GM18505 (cell line): Measurements from ENCODE around the gene ABCD4.
"Not testable (repeated sequence)": the region's sequence is repeated elsewhere in the genome, so short reads cannot be mapped to it uniquely, and the experiment has no call there.

Source experiments
- ATAC-seq: cut with Tn5 transposase; IDR thresholded peaks from one replicate; pipeline ENCODE4 v1.9.1; 2021; ENCODE audit not compliant: unreplicated experiment
- POLR2A ChIP-seq: IDR thresholded peaks from 4 replicates; pipeline ENCODE4 v1.6.1; 2011; ENCODE audit warnings: borderline replicate concordance; ENCODE audit not compliant: insufficient read depth, insufficient read length; ENCODE audit errors: extremely low read depth

The ABCD4 gene

DNA sequence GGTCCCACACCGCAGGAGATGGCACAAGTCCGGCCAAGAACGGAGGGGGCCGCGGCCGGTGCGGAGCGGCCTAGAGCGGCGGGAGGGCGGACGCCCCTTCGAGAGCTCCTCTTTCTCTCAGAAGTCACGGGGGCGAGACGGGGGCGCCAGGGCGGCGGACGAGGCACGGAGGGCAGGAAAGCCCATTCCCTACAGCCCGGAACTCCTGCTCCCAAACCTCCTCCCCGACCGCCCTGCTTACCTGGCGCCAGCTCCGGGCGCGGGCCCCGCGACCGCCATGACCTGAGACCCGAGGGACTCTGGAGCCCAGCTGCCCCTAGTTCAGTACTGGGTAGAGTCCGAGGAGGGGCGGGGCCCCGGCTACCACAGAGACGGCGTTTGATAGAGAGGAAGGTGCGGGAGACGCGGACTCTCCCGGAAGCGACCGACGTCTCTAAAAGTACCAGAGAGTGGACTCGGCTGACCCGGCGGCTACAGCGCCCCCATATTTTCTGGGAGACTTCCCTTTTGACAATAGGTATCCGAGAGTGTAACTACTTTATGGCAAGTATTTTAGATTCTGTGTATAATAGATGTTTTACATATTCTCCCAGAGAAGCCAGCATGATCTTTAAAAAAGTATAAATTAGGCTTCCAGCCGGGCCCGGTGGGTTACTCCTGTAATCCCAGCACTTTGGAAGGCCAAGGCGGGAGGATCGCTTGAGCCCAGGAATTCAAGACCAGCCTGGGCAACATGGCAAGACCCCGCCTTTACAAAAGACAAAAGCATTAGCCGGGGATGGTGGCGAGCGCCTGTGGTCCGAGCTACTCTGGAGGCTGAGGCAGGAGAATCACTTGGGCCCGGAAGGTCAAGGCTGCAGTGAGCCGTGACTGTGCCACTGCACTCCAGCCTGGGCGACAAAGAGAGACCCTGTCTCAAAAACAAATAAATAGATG, at the start of gene ABCD4:
TSS of gene ABCD4 (minus strand) at position 301 of the 936 bp plus-strand sequence. CDS start at position 279, 22 bp downstream.
- ATAC-seq: peak; percentile 93
- TF ChIP-seq POLR2A: peak; percentile 93

- no peak for TF ChIP-seq POLR2A
- ATAC-seq: no peak
Observed at GRCh38 chr14:74350928-74351323, 48.2 kb upstream of the ABCD4 start.

- ATAC-seq: no peak
- TF ChIP-seq POLR2A: no peak
Observed at GRCh38 chr14:74350211-74350927, 47.6 kb upstream of the ABCD4 start.

GRCh38 chr14:74349757-74350156, 47.0 kb upstream of the ABCD4 start:
- no peak for ATAC-seq

GRCh38 chr14:74348735-74349463, 46.2 kb upstream of the ABCD4 start:
- TF ChIP-seq POLR2A: no peak
- ATAC-seq: no peak

More at GRCh38 chr14:74349757-74350156, 47.0 kb upstream of the ABCD4 start:
- TF ChIP-seq POLR2A: no peak

GRCh38 chr14:74348241-74348734, 45.6 kb upstream of the ABCD4 start, which contains the start of gene VRTN:
VRTN (plus strand) TSS chr14:74348471; CDS start chr14:74356784, 8,313 bp downstream.
- no peak for TF ChIP-seq POLR2A
- ATAC-seq: no peak

DNA sequence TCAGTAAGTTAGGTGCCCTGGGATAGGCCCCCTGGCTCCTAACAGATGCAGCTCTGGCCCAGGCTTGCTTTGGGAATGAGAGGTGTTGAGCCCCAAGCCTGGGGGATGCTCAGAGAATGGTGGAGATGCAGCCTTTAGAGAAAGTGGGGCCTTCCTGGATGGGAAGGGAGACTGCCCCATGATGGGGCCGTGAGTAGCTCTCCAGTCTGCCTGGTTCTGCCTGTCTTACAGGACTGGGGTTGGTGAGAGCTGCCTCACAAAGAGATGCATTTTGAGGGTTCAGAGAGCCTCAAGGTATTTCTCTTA, 45.0 kb upstream of the ABCD4 start:
- ATAC-seq: no peak
- no peak for TF ChIP-seq POLR2A

DNA sequence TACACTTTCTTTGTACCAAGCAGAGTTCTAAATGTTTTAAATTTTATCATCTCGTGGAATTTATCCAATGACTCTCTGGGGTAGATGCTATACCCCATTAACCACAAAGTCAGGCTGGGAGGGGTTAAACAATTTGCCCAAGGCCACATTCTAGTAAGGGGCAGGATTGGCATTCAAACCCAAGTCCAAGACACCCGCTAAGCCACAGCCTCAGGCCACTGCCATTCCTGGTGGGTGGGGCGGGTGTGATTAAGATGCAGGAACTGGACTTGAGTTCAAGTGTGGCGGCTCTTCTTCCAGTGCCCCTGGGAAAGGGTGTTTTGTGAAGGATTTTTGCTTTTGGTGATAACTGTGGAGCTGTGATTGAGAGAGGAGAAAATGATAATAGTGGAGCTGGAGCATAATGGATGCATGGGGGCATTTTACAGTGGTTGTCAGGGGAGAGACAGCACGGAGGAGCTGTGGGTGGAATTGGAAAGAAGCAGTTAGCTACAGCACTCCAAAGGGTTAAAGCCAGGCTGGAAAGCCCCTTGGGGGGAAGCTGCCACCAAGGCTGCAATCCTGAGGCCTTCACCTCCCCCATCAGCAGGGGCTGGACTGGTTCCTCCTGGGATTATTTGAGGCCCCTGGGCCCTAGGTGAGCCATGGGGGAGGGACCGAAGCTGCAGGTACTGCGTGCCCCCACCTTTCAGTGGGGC, 44.5 kb upstream of the ABCD4 start:
- no peak for TF ChIP-seq POLR2A
- ATAC-seq: no peak

- ATAC-seq: no peak
- TF ChIP-seq POLR2A: no peak
Observed at GRCh38 chr14:74346341-74346740, 43.6 kb upstream of the ABCD4 start.

GRCh38 chr14:74333909-74334308, 31.2 kb upstream of the ABCD4 start:
- no peak for ATAC-seq
- no peak for TF ChIP-seq POLR2A

DNA sequence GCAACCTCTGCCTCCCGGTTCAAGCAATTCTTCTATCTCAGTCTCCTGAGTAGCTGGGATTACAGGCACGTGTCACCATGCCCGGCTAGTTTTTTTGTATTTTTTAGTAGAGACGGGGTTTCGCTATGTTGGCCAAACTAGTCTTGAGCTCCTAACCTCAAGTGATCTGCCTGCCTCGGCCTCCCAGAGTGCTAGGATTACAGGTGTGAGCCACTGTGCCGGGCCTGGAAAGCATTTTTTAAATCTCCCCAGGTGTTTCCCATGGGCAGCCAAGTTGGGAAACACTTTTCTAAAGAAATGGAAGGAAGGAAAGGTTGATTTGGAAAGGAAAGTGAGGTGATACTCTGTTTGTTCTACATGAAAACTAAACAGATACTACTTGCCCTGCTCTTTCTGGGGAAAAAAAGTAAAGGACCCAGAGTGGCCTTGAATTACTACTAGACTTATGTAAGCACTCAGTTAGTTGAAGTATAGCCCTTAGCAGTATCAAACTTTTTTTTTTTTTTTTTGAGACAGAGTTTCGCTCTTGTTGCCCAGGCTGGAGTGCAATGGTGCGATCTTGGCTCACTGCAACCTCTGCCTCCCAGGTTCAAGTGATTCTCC, 27.3 kb upstream of the ABCD4 start:
- ATAC-seq: not testable (repeated sequence)

DNA sequence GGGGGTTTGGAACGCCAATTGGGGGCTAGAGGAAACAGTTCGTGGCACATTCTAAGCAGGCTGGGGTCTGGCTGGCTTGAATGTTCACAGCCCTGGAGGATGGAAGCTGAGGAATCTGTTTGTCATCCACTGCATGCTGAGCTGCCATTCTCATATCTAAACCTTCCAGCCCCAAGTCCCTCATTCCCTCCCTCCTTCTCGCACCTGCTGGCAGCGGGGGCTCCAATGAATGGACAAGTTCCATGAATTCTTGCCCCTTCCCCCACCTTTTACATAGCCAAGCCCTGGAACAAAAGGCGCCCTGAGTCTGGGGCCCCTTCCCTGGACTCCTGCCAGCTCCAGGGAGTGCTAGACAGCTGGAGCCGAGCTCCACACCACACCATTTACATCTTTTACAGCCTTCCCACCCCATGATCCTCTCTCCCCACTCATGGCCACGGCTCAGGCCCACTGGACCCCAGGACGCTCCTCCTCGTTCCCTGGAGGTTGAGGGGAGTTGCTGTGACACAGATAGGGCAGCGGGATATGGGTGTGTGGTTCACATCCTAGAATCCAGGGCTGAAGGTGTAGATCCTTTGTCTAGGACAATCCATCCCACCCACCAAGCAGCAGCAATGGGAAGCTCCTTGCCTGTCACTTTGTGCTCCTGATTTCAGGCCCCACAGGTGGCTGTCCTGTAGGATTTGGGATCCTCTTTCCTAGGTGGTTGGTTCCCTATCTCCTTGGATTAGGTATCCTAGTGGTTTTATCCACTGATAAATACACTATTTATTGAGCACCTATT, 23.8 kb upstream of the ABCD4 start:
- no peak for ATAC-seq
- no peak for TF ChIP-seq POLR2A
